SJCRH30 (cell line): ENCODE measurements around the gene APRT. TPM values are rescaled to one million over a fixed set of nuclear protein-coding genes. Genes with fewer than 3 reads are reported as not detected.

ENCODE experiments used
- DNase-seq, 2 experiments: peaks; one replicate each; pipeline ENCODE4 v3.0.0-alpha.2; 2015 to 2020
- H3K27ac ChIP-seq: fragments of 250-450 bp; sonication (Bioruptor Pico); 2 replicates; pipeline ENCODE4 v1.5.1; 2020; ENCODE audit warnings: mild to moderate bottlenecking, moderate library complexity
- H3K27me3 ChIP-seq: fragments of 250-450 bp; sonication (Bioruptor Pico); 2 replicates; pipeline ENCODE4 v1.5.1; 2020; ENCODE audit warnings: mild to moderate bottlenecking, moderate library complexity
- H3K36me3 ChIP-seq: fragments of 250-450 bp; sonication (Bioruptor Pico); 2 replicates; pipeline ENCODE4 v1.5.1; 2020; ENCODE audit warnings: mild to moderate bottlenecking, moderate library complexity
- H3K4me1 ChIP-seq: fragments of 250-450 bp; sonication (Bioruptor Pico); 2 replicates; pipeline ENCODE4 v1.5.1; 2020; ENCODE audit warnings: mild to moderate bottlenecking, moderate library complexity
- H3K4me3 ChIP-seq: fragments of 250-450 bp; sonication (Bioruptor Pico); 2 replicates; pipeline ENCODE4 v1.5.1; 2020; ENCODE audit warnings: mild to moderate bottlenecking, moderate library complexity
- H3K9me3 ChIP-seq: fragments of 250-450 bp; sonication (Bioruptor Pico); replicated peaks from 2 replicates; pipeline ENCODE4 v1.5.1; 2020; ENCODE audit warnings: mild to moderate bottlenecking, moderate library complexity
- total RNA-seq: library from RNA; depleted of rRNA; stranded (reverse); fragments of >200 nt; shearing (Covaris generic); gene quantifications from 2 replicates; pipeline ENCODE4 v1.2.3, GENCODE V29; 2014

The APRT gene
- total RNA-seq, 1 experiment from 2014 or later, result 43.4 TPM

GRCh38 chr16:88809676-88810165 is 2.0 kb downstream of the APRT start:
- Histone ChIP-seq H3K36me3 (peaks cover 40% of the 10 kb centered on the region), H3K4me3 (no peak overlapping the region), H3K27ac (no peak overlapping the region), H3K4me1 (0 out of 2 replicates have a peak, but pooled peaks cover 2% of the 10 kb centered on the region), H3K27me3 (no peaks in the 10 kb centered on the region), H3K9me3 (no peaks in the 10 kb centered on the region)
- peak in 1 of 2 experiments; percentile 27 for DNase-seq

DNA sequence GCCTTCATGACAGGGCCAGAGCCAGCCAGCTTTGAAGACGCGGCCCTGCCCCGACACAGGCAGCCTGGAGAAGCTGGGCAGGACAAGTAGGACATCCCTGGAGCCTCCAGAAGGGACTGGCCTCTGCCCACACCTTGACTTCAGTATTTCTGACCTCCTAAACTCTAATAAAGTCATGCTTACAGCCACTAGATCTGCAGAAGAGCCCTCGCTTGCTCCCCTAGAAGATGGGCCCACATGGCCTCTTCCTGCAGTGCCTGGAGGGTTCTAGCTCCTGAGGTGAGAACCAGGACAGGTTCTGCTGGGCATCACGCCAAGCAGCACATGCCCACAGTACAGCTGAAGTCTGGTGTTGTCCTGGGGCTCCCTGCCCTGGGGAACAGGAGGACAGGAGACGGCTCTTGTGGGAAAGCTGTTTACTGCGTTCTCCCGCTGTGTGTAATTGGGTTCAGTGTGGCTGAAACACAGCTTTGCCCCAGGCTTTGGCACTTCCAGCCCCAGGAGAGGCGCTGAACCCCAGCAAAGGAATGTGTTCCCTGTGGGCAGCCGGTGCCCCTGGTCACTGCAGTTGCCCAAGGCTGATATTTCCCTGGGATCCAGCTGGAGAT is 2.6 kb downstream of the APRT start:
- Histone ChIP-seq H3K36me3 (peaks cover 43% of the 10 kb centered on the region), H3K4me3 (no peak overlapping the region), H3K27ac (no peak overlapping the region), H3K4me1 (0 out of 2 replicates have a peak, but pooled peaks cover 2% of the 10 kb centered on the region), H3K27me3 (no peaks in the 10 kb centered on the region), H3K9me3 (no peaks in the 10 kb centered on the region)
- no peak for DNase-seq

GRCh38 chr16:88807626-88808453 is 3.9 kb downstream of the APRT start:
- Histone ChIP-seq H3K9me3 (no peaks in the 10 kb centered on the region), H3K27me3 (no peaks in the 10 kb centered on the region), H3K4me1 (0 out of 2 replicates have a peak, but pooled peaks cover 2% of the 10 kb centered on the region), H3K36me3 (peaks cover 43% of the 10 kb centered on the region), H3K27ac (no peak overlapping the region), H3K4me3 (no peak overlapping the region)
- no peak for DNase-seq

DNA sequence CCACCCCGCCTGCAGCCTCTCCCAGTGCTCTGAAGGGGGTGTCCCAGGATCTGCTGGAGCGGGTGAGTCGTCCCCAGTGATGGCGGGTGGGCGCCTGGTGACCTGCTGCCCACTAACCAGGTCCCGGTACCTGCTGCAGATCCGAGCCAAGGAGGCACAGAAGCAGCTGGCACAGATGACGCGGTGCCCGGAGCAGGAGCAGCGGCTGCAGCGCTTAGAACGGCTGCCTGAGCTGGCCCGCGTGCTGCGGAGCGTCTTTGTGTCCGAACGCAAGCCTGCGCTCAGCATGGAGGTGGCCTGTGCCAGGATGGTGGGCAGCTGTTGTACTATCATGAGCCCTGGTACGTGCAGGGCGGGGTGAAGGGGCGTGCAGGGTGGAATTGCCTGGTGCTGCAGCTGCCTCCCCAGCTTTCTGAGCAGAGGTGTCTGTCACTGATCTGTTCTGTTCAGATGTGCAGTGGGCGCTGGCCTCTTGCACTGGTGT is 4.5 kb downstream of the APRT start:
- no peak for DNase-seq
- H3K9me3 ChIP-seq, result no peaks in the 10 kb centered on the region
- peaks cover 43% of the 10 kb centered on the region for H3K36me3 ChIP-seq
- H3K4me3 ChIP-seq, result no peak overlapping the region
- H3K4me1 ChIP-seq, result 0 out of 2 replicates have a peak, but pooled peaks cover 2% of the 10 kb centered on the region
- no peaks in the 10 kb centered on the region for H3K27me3 ChIP-seq
- H3K27ac ChIP-seq, result no peak overlapping the region

DNA sequence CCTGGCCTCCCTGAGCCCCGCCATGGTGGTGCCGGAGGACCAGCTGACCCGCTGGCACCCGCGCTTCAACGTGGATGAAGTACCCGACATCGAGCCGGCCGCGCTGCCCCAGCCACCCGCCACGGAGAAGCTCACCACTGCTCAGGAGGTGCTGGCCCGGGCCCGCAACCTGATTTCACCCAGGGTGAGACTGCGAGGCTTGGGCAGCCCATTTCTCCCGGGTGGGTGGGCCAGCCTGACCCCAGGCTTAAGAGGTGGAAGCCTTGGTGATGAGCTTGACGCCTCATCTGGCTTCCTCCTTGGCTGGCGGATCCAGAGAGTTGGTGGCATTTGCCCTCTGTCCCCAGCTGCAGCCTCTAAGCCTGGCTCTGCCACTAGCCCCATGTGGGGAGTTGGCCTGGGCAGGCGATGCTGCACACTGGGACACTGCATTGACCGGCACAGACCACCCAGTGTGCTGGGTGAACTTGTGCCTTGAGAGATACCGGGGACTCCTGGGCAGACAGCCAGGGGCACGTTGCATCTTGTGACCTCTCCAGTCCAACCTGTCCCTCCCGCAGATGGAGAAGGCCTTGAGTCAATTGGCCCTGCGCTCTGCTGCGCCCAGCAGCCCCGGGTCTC is 5.1 kb downstream of the APRT start:
- H3K27me3 ChIP-seq, result no peaks in the 10 kb centered on the region
- DNase-seq, result no peak
- H3K4me1 ChIP-seq, result 0 out of 2 replicates have a peak, but pooled peaks cover 2% of the 10 kb centered on the region
- H3K4me3 ChIP-seq, result no peak overlapping the region
- H3K36me3 ChIP-seq, result peaks cover 43% of the 10 kb centered on the region
- H3K27ac ChIP-seq, result no peak overlapping the region
- no peaks in the 10 kb centered on the region for H3K9me3 ChIP-seq

- H3K4me3 ChIP-seq, result no peak overlapping the region
- 0 out of 2 replicates have a peak, but pooled peaks cover 2% of the 10 kb centered on the region for H3K4me1 ChIP-seq
- no peaks in the 10 kb centered on the region for H3K27me3 ChIP-seq
- peaks cover 43% of the 10 kb centered on the region for H3K36me3 ChIP-seq
- no peaks in the 10 kb centered on the region for H3K9me3 ChIP-seq
- no peak overlapping the region for H3K27ac ChIP-seq
- DNase-seq, result no peak
Measured at GRCh38 chr16:88805887-88806393, 5.8 kb downstream of the APRT start.

- H3K9me3 ChIP-seq, result no peaks in the 10 kb centered on the region
- H3K36me3 ChIP-seq, result peaks cover 43% of the 10 kb centered on the region
- H3K27ac ChIP-seq, result no peak overlapping the region
- no peaks in the 10 kb centered on the region for H3K27me3 ChIP-seq
- DNase-seq, result no peak
- 0 out of 2 replicates have a peak, but pooled peaks cover 2% of the 10 kb centered on the region for H3K4me1 ChIP-seq
- H3K4me3 ChIP-seq, result peak overlapping the region; percentile 59; the same call in 1 of the 2 replicates
Measured at GRCh38 chr16:88805340-88805715, 6.4 kb downstream of the APRT start.

GRCh38 chr16:88804552-88805339 is 7.0 kb downstream of the APRT start:
- Histone ChIP-seq H3K4me1 (no peaks in the 10 kb centered on the region), H3K36me3 (peaks cover 43% of the 10 kb centered on the region), H3K27ac (peak overlapping the region; percentile 27), H3K9me3 (no peaks in the 10 kb centered on the region), H3K4me3 (peak overlapping the region; percentile 59), H3K27me3 (no peaks in the 10 kb centered on the region)
- no peak for DNase-seq

DNA sequence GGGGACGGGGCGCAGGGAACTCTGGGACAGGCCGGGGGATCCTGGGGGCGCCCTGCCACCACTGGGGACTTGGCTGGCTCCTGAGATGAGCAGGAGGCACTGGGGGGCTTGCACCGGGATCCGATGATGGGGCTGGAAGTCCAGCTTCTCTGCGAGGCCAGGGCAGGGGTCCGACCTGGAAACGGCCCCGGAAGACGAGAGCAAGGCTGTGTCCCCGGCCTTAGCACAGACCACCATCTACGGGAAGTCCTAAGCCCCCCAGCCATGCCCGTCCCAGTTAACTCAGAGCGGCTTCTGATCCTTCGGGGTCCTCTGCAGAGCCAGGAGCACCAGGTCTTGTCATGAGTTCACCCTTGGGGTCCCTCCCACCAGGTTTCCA is 7.6 kb downstream of the APRT start:
- Histone ChIP-seq H3K4me1 (no peaks in the 10 kb centered on the region), H3K27ac (peak overlapping the region; percentile 27), H3K4me3 (peak overlapping the region; percentile 59), H3K27me3 (no peaks in the 10 kb centered on the region), H3K9me3 (no peaks in the 10 kb centered on the region), H3K36me3 (peaks cover 41% of the 10 kb centered on the region)
- DNase-seq, result no peak

- Histone ChIP-seq H3K9me3 (no peaks in the 10 kb centered on the region), H3K27ac (peak within 1 kb of the TSS; percentile 27), H3K4me1 (no peaks in the 10 kb centered on the region), H3K27me3 (no peaks in the 10 kb centered on the region), H3K36me3 (peaks cover 39% of the 10 kb centered on the region), H3K4me3 (peak within 1 kb of the TSS; percentile 59)
- DNase-seq, result peak; percentile 67 to 78
Measured at GRCh38 chr16:88803264-88803987, 8.3 kb downstream of the APRT start, which contains the start of gene CDT1. Gene CDT1, plus strand, starts transcription at chr16:88803789. Its CDS starts 43 bp downstream, at chr16:88803832.

GRCh38 chr16:88800277-88800592 is 11.5 kb downstream of the APRT start:
- no peak for DNase-seq
- peaks cover 9% of the 10 kb centered on the region for H3K36me3 ChIP-seq
- H3K4me1 ChIP-seq, result no peaks in the 10 kb centered on the region
- H3K27ac ChIP-seq, result no peak overlapping the region
- no peaks in the 10 kb centered on the region for H3K27me3 ChIP-seq
- H3K4me3 ChIP-seq, result no peak overlapping the region
- H3K9me3 ChIP-seq, result no peaks in the 10 kb centered on the region

DNA sequence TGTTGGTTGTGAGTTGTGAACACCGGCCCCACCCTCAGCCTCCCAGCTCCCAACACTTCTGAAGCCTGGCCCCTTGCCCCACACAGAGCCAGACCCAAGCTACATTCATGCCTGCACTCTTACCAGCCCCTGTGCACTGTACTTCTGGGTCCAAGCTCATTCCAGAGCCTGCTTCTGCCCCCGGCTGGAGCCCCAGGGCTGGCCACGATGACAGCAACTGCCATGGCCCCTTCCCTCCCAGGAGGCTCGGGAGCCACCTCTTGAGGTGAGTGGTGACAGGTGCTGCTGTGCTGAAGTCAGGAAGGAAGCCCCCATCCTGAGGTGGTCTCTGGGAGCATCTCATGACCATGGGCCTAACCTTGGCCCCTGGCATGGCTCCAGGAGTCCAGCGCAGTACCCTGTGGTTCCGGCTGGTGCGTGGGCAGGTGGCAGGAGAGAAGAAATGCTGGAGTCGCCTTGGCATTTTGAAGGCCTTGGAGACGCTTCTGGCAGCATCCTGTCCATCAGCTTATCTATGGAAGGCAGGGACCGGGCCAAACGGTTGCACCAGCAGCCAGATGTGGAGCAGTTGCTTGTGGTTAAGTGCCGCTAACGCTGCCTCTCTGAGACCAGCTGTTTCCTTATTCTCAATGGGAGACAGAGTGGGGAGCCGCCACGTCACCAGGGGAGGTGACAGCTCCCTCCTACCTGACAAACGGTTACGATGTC is 12.0 kb downstream of the APRT start:
- no peak overlapping the region for H3K27ac ChIP-seq
- no peaks in the 10 kb centered on the region for H3K27me3 ChIP-seq
- H3K9me3 ChIP-seq, result no peaks in the 10 kb centered on the region
- no peak overlapping the region for H3K4me3 ChIP-seq
- peak in 1 of 2 experiments; percentile 46 for DNase-seq
- H3K4me1 ChIP-seq, result no peaks in the 10 kb centered on the region
- peaks cover 3% of the 10 kb centered on the region for H3K36me3 ChIP-seq
